Stomach (tissue), 4 donors: ENCODE data around the gene GTF2A1L.

Source experiments
- EP300 ChIP-seq: sonication (generic); formaldehyde crosslinking; IDR thresholded peaks from one replicate; pipeline ENCODE4 v1.6.1; 2017; ENCODE audit warnings: antibody characterized with exemption
- POLR2AphosphoS5 ChIP-seq, 3 donors: sonication (generic); formaldehyde crosslinking; IDR thresholded peaks; one replicate each; pipeline ENCODE4 v1.6.1; 2016; ENCODE audit warnings: antibody characterized with exemption in 3 of 3
- TF ChIP-seq, protein P1 (sequence below), 7 experiments: fragments of 450-650 bp in 4 of 7; fragments of 200-600 bp in 3 of 7; sonication (generic) in 3 of 7; IDR thresholded peaks; one replicate each; pipeline ENCODE4 v1.5.1; 2016 to 2019; ENCODE audit warnings: antibody characterized with exemption in 7 of 7, control low read depth in 2 of 7, mild to moderate bottlenecking in 1 of 7

DNA sequence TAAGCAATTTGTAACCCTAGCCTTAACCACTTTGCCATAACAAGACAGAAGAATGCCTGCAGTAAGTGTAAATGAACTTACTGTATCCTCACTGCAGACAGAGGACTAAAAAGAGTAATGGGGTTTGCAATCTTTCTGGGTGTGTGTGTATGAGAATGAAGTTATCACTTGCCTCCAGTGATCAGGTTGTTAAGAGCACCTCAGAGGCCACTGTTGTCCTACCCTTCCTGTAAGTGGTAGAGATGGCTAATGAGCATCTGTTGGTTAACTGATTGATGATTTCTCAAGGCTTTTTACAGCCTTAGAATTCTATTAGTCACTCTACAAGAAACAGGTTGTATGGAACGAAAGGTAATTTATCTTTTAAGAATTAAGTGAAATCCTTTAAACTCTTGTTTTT, 27.6 kb upstream of the GTF2A1L start:
- no peak for TF ChIP-seq EP300
- TF ChIP-seq, protein P1, sequence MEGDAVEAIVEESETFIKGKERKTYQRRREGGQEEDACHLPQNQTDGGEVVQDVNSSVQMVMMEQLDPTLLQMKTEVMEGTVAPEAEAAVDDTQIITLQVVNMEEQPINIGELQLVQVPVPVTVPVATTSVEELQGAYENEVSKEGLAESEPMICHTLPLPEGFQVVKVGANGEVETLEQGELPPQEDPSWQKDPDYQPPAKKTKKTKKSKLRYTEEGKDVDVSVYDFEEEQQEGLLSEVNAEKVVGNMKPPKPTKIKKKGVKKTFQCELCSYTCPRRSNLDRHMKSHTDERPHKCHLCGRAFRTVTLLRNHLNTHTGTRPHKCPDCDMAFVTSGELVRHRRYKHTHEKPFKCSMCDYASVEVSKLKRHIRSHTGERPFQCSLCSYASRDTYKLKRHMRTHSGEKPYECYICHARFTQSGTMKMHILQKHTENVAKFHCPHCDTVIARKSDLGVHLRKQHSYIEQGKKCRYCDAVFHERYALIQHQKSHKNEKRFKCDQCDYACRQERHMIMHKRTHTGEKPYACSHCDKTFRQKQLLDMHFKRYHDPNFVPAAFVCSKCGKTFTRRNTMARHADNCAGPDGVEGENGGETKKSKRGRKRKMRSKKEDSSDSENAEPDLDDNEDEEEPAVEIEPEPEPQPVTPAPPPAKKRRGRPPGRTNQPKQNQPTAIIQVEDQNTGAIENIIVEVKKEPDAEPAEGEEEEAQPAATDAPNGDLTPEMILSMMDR (IDR thresholded peaks at IDR 0.05): no peak
- no peak for TF ChIP-seq POLR2AphosphoS5 (IDR thresholded peaks at IDR 0.05)
